ENCODE measurements around the gene B4GALT5. TPM values are rescaled to one million over a fixed set of nuclear protein-coding genes. Genes with fewer than 3 reads are reported as not detected.

B4GALT5 gene
- polyA plus RNA-seq, 1 of the 3 experiments (the other 2 are of a cell fraction) = 35.1 TPM

GRCh38 chr20:49649672-49650071 lies 64.0 kb downstream of the B4GALT5 start:
- Histone ChIP-seq H3K27me3 (ENCODE audit: insufficient read depth) (no peaks in the 10 kb centered on the region), H3K79me2 (ENCODE audit: insufficient read depth) (no peaks in the 10 kb centered on the region), H3F3A (replicated peaks; ENCODE audit: insufficient read depth) (peaks cover 5% of the 10 kb centered on the region), H3K9me3 (no peaks in the 10 kb centered on the region), H4K20me1 (ENCODE audit: insufficient read depth) (no peaks in the 10 kb centered on the region), H3K27ac (ENCODE audit: low read depth in 2 of 2, low read length in 1 of 2) (no peak overlapping the region), H2AFZ (ENCODE audit: low read depth) (no peak overlapping the region), H3K36me3 (replicated peaks in 1 of 2; ENCODE audit: control insufficient read depth in 1 of 2, insufficient read depth in 2 of 2, low read length in 1 of 2) (peaks cover 42 to 51% of the 10 kb centered on the region in 2 experiments), H3K4me3 (ENCODE audit: low read depth in 2 of 2, low read length in 1 of 2) (no peak overlapping the region), H3K9ac (no peak overlapping the region), H3K9me2 (no peaks in the 10 kb centered on the region), H3K4me1 (ENCODE audit: control insufficient read depth in 1 of 2, insufficient read depth in 2 of 2, low read depth in 1 of 2, low read length in 1 of 2) (peaks cover 0 to 12% of the 10 kb centered on the region in 2 experiments; a peak in 1 of 4 replicates), H3K4me2 (no peak overlapping the region)
- CTCF ChIA-PET = interaction anchor here (1.1 to 1.7 kb wide), 2 partner anchors 9 to 196 kb away, joined by 4 to 6 read pairs; no protein-coding TSS in a partner anchor
- no peak for TF ChIP-seq EZH2phosphoT487 (IDR thresholded peaks at IDR 0.05; ENCODE audit: borderline replicate concordance, low read depth)
- no peak for TF ChIP-seq RAD21 (IDR thresholded peaks at IDR 0.05; ENCODE audit: low read length)
- TF ChIP-seq NFIC (IDR thresholded peaks at IDR 0.05; ENCODE audit: borderline replicate concordance) = no peak
- no peak for TF ChIP-seq SMC3 (IDR thresholded peaks at IDR 0.05; ENCODE audit: low read depth, low read length)
- no peak for TF ChIP-seq FOSL2 (IDR thresholded peaks at IDR 0.05; ENCODE audit: borderline replicate concordance, low read depth)
- TF ChIP-seq CHD2 (IDR thresholded peaks at IDR 0.05; ENCODE audit: low read length, partially characterized antibody) = no peak
- TF ChIP-seq SIN3A (IDR thresholded peaks at IDR 0.05; ENCODE audit: borderline replicate concordance, low read depth, low read length) = no peak
- no peak for TF ChIP-seq ELF1 (IDR thresholded peaks at IDR 0.05)
- no peak for TF ChIP-seq MXI1 (IDR thresholded peaks at IDR 0.05; ENCODE audit: low read depth, low read length)
- no peak for DNase-seq
- POLR2A ChIA-PET = no interaction called here
- WGBS (ENCODE audit: low lambda C conversion rate) = 80% methylated on average over 3 of the region's 3 CpGs

GRCh38 chr20:49647550-49647949 lies 66.1 kb downstream of the B4GALT5 start:
- Histone ChIP-seq H3K27me3 (ENCODE audit: insufficient read depth) (no peaks in the 10 kb centered on the region), H3K4me3 (ENCODE audit: low read depth in 2 of 2, low read length in 1 of 2) (no peak overlapping the region), H3K9ac (no peak overlapping the region), H3K79me2 (ENCODE audit: insufficient read depth) (no peaks in the 10 kb centered on the region), H4K20me1 (ENCODE audit: insufficient read depth) (no peaks in the 10 kb centered on the region), H3K9me3 (no peaks in the 10 kb centered on the region), H2AFZ (ENCODE audit: low read depth) (no peak overlapping the region), H3K27ac (ENCODE audit: low read depth in 2 of 2, low read length in 1 of 2) (no peak overlapping the region), H3K36me3 (replicated peaks in 1 of 2; ENCODE audit: control insufficient read depth in 1 of 2, insufficient read depth in 2 of 2, low read length in 1 of 2) (peaks cover 38 to 54% of the 10 kb centered on the region in 2 experiments), H3K4me1 (ENCODE audit: control insufficient read depth in 1 of 2, insufficient read depth in 2 of 2, low read depth in 1 of 2, low read length in 1 of 2) (peaks cover 0 to 12% of the 10 kb centered on the region in 2 experiments; a peak in 1 of 4 replicates), H3K9me2 (no peaks in the 10 kb centered on the region), H3F3A (replicated peaks; ENCODE audit: insufficient read depth) (peaks cover 5% of the 10 kb centered on the region), H3K4me2 (no peak overlapping the region)
- WGBS (ENCODE audit: low lambda C conversion rate) = 85% methylated on average over 6 of the region's 6 CpGs
- TF ChIP-seq TAF1 (IDR thresholded peaks at IDR 0.05; ENCODE audit: borderline replicate concordance, low read depth, low read length) (no peak), RCOR1 (IDR thresholded peaks at IDR 0.05; ENCODE audit: low read length) (no peak), GABPA (IDR thresholded peaks at IDR 0.05; ENCODE audit: low read depth) (no peak), RAD21 (IDR thresholded peaks at IDR 0.05; ENCODE audit: low read length) (no peak), YY1 (IDR thresholded peaks at IDR 0.05; ENCODE audit: low read depth) (no peak), REST (IDR thresholded peaks at IDR 0.05; ENCODE audit: low read depth, low read length) (no peak), POLR2AphosphoS5 (IDR thresholded peaks at IDR 0.05; ENCODE audit: low read depth, low read length) (no peak), GATA2 (CRISPR knock-in tag; IDR thresholded peaks at IDR 0.05) (no peak), FOSL2 (IDR thresholded peaks at IDR 0.05; ENCODE audit: borderline replicate concordance, low read depth) (no peak)
- no peak for DNase-seq
- ChIA-PET CTCF (interaction anchor here (1.5 to 1.9 kb wide), 3 partner anchors 106 to 241 kb away, joined by 5 to 6 read pairs (median 5); no protein-coding TSS in a partner anchor), POLR2A (no interaction called here)

Measured in SK-N-SH (cell line).